NCI-H1092 treated with DMSO at 0.1 percent for 48 hours (cell line): Measurements from ENCODE around the gene TOX3.

Source experiments
- DNase-seq: peaks from one replicate; lab custom pipeline; 2025; lab: John Stamatoyannopoulos, UW

The TOX3 gene

DNA sequence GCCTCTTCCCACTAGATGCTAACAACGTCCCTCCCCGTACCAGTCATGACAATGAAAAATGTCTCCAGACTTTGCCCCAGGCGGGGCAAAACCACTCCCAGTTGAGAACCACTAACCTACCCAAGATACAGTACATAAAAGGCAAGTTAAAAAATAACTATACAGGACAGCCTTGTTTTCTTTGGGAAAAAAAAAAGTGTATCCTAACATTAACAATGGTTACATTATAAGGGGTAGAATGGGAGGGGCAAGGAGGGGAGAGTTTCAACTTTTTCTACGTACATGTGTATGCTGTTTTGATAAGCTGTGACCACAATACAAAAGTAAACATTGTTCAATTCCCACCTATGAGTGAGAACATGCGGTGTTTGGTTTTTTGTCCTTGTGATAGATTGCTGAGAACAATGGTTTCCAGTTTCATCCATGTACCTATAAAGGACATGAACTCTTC lies 94.9 kb downstream of the TOX3 start:
- no peak for DNase-seq

DNA sequence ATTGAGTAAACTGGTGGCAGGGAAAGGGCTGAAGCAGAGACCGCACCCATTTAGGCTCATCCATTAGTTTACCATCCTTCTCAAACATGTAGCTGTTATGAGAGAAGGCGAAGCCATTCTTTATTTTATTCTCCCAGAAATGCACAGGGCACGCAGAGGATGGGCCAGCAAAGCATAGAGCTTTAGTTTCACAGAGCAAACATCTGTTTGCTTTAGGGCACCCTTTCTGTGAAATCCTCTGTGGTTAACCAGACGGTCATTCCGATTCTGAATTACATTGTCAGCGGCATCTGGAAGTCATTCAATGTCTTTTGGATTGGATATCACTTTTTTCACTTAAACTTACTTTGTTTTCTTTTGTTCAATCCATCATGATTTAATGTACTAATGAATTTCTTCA lies 96.0 kb downstream of the TOX3 start:
- no peak for DNase-seq

DNA sequence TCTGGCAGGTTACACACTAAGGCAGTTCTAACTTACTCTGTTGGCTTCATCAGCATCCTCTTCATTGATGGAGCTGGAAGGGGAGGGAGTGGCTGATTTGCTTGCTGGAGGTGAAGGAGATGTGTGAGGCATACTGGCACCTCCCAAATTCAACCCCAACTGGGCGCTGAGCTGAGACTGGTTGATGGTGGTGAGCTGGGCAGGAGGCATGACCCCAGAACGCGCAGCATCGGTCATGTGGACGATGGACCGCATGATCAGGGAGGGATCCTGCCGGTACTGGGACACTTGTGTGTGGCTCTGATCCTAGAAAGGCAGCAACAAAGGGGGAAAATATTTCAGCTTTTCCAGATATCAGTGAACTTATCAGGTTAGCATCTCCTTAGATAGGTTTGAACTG lies 96.7 kb downstream of the TOX3 start:
- no peak for DNase-seq

DNA sequence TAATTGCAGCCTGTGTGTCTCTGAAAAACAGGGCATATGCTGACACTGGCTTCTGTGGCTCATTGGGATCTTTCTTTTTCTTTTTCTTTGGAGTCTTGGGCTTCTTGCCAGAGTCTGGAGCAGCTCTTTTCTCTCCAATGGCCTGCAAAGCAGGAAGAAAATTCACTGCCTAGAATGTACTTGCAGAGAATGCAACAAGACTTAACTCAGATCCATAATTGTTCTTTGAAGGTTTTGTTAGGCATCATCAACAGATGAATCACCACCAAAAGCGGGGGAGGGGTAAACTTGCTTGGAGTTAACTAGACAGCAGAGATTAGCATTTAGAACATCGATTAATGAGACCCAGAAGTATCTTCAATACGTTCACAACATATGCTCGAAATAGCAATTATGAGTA lies 100.9 kb downstream of the TOX3 start:
- no peak for DNase-seq

DNA sequence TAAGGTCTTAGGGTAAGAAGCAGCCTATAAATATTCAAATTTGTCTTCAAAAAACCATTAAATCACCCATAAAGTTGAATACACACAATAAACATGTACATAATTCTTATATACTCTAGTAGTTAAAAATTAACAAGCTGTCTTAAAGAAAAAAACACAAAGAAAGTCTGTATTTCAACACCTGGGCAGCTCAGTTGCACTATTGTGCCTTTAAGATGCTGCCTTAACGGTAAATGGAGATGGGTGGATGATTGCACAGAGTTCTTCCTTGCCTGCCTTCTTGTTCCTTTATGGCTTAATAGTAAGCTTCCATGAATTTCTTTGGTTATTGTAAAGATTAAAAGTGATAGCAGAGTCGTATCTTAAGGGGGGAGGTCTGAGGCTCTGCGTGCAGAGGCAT lies 105.1 kb downstream of the TOX3 start:
- no peak for DNase-seq

DNA sequence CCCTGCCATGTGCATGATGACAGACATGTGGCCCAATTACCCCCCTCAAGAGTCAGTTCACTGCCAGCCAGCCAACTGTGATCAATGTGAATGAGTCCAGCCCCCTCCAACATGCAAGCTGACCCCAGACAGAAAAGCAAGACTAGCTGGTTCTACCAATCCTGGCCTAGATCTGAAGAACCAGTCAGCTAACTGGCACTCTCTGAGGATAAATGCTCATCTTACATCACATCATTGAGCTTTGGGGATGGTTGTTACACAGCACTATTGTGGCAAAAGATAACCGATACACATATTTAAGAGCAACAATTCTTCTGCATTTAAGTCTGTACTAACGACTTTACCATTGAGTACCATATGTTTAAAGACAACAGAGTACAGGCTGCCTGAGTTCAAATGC lies 106.7 kb downstream of the TOX3 start:
- DNase-seq = no peak

DNA sequence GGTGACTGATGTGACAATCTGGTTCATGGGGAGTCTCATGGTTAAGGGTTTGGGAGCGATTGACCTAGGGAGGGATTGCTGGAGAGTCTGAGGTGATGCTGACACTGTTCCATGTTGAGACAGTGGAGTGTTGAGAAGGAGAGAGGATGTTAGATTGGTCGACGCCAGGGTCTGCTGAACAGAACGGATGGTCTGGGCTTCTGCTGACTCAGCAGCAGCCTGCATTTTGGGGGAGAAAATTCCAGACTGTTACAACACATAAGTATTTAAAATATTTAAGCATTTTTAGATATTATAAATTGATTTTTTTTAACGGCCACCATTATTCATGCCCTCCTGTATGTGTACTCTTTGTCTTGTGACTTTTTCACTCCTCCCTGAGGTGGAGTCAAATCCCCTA lies 107.2 kb downstream of the TOX3 start:
- no peak for DNase-seq

DNA sequence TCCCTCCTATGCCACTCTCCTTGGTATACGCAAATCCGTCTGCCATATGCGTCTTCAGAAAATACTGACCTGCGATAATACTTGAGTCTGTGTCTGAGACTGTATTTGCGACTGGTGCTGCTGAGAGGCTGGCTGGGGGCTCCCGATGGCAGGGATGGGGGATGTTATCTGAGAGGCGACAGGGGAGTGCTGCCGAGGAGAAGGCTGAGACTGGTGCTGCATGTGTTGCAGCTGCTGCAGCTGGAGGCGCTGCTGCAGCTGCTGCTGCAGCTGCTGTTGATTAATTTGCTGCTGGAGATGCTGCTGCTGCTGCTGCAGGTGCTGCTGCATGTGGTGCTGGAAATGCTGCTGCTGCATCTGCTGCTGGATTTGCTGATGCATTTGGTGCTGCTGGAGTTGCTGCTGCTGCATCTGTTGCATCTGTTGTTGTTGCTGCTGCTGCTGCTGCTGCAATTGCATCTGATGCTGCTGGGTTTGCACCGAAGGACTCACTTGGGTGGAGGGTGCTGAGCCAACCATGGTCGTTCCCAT lies 107.7 kb downstream of the TOX3 start:
- DNase-seq = no peak

DNA sequence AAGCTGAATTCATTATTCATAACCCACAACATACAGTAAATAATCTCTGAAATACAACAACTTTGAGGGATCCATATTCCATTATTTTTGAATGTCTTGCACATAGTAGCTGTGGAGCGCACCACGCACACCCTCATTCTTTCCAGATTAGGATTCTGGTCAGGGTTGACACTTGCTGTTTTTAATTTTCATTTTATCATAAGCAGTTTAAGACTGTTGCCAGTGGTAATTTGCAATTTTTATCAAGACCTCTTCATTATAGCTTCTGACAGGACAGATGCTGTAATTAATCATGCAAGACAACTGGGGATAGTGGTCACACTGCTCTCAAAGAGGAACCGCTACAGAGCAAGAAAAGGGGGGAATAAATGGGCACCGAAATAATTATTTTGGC lies 109.7 kb downstream of the TOX3 start:
- DNase-seq = no peak

DNA sequence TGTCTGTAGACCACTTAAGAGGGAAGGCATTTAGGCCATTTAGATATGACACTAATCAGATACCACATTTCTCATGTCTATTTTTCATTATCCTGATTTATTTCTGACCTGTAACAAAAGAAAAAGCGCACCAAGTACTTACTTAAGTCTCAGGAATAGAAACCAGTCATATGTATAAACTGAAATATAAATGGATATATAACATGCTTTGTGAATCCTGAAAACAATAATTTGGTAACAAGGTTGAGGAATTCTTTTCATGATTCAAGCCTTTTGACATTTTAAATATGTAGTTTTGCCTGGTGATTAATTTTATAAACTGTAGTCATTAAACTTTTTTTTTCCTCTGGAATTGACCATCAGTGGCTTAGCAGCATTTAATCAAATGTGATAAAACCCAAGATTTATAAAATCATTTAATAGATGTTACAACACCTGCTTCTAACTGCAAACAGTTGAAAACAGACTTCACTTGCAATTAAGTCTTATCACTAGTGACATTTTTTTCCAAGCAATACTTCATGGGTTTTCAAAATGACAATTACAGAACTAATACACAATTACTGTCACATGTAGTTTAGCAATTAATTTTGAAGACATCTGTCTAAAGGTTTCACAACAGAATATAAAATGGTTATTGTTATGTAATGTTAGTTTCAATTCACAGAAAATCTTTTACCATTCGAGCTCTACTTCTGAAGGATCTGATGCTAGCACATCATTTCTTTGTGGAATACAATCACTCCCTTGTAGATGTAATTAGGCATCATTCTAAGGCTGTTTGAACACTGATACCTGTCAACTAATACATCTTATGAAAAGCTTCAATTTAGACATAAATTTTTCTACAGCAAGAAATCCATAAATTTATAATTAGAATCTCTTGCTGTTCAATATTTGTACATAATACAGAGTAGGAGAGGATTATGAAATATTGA lies 110.3 kb downstream of the TOX3 start:
- DNase-seq = peak; percentile 54

DNA sequence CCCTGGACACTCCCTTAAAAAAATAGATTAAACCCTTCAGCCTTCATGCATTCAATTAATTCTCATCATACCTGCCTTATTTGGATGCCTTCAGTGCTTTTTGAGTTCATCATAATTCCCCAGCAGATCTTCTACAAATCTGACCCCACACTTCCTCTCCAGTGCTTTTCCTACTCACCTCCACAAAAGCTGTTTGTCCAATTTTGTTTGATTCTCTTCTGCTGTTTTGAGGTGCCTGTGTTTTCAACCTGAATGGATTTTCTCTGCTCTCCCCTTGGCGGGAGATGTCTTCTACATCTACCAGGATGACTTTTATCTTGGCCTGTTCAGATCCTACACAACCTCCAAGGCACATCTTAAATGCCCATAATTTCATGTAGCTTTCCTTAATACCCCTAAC lies 112.7 kb downstream of the TOX3 start:
- DNase-seq = no peak

DNA sequence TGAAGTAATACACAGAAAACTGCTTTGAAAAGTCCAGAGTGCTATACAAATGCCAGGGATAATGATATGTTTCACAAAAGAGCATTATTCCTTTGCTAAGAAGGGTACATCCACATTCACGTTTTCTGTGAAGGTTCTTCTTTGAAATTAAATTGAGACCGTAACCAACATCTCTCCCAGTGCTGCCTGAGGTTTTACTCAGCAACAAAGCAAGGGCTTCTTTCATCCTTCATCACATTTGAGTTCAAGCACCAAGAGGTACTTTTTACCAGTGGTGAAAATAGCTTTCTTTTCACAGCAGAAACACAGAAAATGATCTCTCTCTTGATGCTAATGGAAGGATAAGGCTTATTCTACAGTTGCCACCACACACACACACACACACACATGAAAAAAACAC lies 113.3 kb downstream of the TOX3 start:
- DNase-seq = no peak

DNA sequence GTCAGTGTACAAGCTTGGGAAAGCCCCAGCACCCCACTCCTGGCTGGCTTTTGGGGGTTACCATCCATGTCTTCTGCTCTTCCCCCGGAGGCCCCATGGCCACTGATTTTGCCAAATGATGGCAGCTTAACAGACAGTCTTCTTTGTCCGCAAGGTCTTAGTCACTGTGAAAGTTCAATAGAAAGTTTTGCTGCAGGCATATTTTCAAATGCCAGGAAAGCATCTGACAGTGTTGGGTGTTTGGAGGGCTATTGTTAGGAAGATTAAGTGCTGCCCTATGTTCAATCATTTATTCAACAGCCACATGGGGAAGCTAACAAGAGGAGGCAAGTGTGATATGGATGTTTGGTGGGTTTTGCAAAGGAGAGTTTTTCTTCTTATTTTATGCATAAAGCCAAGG lies 122.4 kb downstream of the TOX3 start:
- no peak for DNase-seq

DNA sequence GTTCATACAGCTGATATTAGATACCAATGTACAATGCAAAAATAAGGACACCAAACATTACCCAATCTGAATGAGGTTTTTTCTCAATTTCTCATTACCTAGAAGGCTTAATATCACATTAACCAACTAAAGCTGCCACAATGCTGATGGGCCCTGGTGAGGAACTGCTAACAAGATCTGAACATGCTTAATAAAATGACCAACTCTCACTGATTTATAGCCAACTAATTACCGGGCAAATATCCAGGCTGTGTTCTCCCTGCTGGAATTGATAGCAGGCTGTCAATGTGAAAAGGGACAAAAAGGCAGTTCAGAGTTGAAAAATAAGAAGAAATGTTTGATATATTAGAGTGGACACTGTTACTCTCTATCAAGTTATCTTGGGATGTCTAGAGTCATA lies 124.6 kb downstream of the TOX3 start:
- DNase-seq = no peak

DNA sequence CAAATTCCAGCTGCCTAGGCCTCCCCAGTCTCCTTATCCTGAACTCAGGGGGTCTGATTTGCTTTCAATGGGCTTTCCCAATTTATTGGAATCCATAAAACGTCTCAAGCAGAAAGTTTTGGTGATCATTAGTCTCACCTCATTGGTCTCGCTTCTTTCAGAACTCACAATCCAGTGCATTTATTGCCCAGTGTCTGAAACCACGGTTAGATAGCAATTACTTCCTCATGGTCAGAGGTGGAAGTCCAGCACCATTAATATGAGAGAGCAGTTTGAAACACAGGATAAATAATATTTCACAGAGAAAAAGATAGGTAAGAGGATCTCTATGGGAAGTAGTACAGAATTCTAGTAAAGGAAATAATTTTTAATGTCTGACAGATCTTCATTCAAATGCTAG lies 128.7 kb downstream of the TOX3 start:
- no peak for DNase-seq

DNA sequence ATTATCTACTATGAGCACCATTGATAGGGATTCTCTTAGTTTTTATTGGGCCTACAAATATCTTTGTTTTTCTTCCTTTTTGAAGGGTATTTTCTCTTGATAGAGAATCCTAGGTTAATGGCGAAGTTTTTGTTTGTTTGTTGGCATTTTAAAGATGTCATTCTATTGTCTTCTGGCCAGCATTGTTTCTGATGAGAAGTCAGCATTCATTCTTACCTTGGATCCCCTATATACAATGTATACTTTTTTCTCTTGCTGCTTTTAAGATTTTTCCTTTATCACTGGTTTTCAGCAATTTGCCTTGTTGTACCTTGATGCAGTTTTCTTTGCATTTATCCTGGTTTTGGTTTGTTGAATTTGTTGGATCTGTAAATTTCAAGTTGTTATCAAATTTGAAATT lies 130.1 kb downstream of the TOX3 start:
- no peak for DNase-seq

DNA sequence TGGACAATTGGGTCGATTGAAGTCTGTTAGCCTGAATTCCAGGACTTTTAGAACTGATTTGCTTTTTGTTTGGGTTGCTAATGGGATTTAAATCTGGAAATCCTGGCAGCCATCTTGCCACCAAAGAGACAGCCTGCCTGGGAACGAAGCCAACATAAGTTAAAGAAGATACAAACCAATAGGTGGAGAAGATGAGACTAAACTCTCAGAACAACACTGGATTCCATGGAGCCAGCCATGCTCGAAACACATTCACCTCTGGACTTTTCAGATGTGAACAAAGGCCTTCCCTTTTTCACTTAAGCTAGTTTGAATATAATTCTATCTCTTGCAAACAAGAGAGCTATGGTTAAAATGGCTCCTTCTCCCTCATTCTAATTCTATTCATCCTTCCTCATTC lies 135.9 kb downstream of the TOX3 start:
- no peak for DNase-seq

DNA sequence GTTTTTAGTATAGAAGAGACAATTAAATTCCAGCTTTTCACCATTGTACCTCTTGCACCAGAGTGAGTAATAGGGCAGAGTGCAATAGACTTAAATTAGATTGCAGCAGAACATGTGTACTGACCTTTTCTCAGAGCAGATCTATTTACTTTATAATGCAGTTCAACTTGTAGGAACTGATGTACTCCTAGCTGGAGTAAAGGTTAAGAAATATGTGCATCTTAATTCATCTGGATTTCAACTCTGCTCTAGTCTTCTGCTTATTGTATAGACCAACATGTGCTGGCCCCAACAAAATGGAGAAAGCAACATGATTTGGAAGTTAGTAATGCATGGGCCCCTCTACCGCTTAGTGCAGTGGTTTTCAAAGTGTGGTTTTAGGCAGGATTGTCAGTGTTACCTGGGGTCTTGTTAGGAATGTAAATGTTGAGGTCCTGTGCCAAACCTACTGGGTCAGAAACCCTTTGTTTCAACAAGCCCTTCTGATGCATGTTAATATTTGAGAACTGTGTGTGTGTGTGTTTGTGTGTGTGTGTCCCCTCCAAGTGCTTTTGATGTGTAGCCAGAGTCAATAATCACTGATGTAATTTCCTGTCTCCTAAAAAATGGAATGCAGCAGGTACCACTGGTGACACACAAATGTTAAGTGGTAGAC lies 138.6 kb downstream of the TOX3 start:
- peak; percentile 32 for DNase-seq

DNA sequence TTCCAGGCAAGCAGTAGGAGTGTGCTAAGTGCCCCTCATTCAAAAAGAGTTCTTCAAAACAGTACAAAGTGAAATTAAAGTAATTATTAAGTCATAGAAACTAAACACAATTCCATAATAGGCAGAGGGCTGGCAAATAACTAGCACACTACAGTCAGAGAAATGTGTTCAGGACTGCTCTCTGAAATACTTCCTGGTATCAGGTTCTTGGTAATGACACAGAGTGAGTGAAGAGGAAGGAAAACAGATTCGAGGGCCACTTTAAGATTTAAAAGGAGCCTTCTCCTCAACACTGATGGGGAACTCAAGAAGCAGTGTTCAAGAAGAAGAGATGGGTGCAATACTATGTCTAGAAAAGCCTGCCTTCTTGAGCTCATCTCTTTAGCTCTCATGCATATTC lies 139.2 kb downstream of the TOX3 start:
- DNase-seq = no peak

DNA sequence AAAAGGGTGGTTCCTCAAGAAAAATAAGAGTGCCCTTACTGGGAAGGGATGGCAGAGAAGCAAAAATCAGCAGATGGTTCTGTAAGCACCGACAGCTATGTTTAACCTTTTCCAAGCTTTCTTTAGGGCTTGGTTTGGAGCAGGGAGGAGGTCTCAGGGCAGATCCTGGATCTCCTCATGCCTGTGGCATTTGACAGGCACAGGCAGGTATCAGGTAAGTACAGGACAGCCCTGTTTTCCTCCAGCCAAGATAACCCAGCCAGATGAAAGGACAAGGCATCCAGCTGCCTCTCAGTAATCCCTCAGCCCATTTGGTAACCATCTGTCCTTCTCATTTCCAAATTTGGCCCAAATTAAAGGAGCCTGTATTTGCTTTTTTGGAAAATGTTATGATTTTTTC lies 141.5 kb downstream of the TOX3 start:
- DNase-seq = no peak

DNA sequence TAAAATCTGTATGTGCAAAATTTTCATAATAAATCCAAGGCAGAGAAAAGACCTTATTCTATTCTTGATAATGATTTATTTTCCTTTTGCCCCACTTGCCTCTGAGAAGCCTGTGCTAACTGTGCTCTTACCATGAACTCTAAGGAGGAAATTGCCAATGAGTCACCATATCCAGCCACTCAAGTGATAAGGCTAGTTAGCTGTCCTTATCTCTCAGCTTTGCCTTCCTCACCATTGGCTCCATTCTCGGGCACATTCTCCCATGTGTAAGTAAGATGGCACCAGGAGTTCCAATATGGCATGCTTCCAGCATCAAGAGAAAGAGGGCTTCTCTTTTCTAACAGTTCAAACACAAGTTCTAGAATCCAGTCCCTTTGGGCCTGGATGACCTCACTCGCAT lies 142.4 kb downstream of the TOX3 start:
- DNase-seq = no peak

DNA sequence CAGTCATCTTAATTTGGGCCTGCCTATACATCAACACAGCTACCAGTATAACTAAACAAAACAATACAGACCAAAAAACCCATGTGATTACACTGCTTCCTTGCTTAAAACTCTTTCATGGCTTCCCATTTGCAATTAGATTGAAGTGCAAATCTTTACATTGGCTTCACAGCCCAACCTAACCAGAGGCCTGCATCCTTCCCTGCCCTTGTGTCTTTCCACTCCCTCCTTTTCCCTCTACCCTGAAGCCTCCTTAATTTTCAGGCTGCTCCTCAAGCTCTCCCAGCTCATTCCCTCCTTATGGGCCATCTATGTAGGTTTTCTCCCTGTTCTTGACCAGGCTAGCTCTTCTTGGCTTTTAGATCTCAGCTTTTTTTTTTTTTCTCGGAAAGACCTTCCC lies 147.8 kb downstream of the TOX3 start:
- DNase-seq = no peak

DNA sequence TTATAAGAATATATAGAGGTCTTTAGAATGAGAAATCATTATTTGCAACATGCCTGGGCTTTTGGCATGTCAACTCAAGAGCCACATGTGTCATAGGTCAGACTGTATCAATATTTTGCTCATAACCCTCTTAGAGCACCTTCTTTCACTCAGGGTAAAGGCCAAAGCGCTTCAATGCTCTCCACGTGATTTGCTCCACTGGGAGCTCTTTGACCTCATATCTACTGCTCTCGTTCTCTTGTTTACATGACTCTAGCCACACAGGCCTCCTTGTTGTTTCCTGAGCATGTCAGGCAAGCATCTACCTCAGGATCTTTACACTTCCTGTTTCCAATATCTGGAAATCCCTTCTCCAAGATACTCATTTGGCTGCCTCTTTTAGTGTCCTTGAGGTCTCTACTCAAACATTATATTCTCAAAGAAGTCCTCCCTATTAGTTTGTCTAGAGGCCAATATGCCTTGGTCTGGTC lies 148.4 kb downstream of the TOX3 start:
- DNase-seq = no peak
